Anterior cingulate cortex (tissue), 58 donors: ENCODE results near the gene KRT3.

Experiments
- DNase-seq, 58 donors: peaks; one replicate each; lab custom pipeline; 2025; lab: John Stamatoyannopoulos, UW

Gene KRT3

DNA sequence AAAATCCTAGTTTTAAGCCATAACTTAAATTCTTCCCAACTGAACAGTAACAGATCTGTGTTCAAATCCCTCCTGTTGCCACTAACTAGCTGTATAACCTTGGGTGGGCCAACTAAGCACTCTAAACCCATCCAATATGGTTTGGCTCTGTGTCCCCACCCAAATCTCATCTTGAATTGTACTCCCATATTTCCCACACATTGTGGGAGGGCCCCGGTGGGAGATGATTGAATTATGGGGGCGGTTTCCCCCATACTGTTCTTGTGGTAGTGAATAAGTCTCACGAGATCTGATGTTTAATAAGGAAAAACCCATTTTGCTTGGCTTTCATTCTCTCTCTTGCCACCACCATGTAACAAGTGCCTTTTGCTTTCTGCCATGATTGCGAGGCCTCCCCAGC, 19.2 kb upstream of the KRT3 start:
- DNase-seq: no peak

DNA sequence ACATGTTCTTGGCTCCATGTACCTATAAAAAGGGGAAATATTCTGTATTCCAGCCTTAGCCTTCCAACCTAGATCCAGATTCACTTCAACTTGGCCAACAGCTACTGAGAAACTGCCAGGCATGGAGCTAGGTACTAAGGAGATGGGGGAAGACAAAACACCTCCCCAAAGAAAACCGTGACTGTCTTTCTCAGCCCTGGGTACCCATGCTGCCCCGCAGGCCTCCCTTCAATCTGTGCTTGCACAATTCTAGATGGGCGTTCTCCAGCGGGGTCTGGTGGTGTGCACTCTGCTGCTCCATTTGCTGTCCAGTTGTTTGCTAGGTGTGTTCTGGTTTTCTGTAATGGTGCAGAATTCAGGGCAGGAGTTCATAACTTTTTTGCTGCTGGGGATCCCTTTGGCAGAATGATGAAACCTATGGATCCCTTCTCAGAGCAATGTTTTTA, 18.8 kb upstream of the KRT3 start:
- DNase-seq: no peak

DNA sequence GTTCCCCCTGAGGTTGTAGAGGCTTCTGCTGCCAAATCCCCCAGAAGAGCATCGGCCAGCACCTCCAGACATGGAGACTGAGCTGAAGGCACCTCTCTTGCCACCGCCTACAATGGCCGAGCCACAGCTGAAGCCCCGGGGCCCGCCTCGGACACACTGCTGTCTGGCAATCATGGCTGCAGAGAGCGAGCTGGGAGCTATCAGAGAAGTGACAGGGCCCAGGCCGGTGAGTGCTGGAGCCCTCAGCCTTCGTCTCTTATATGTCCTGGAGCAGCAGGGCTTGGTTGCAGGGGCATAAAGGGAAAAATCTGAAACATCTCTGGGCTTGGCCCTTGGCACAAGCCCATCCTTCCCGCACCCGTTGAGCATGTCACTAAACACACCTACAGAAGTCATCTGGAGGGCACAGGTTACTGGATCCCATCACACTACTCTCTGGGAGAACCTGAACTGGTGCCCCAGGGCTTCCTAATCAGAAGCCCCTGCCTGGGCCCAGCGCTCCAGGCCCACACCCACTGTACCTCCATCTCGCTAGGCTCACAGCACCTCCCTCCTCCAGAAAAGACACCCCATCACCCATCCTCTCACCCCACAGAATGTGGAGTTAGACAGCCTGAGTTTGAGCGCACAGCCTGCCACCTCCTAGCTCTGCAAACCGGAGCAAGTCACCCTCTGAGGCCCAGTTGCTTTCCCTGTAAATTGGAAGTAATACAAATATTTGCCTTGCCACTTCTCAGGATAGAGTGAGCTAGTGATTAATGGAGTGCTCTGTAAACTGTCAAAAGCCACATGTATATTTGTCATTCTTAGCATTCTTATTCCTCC, 18.2 kb upstream of the KRT3 start, which contains the start of gene KRT4:
TSS of gene KRT4 (minus strand) at position 232 of the 825 bp plus-strand sequence. CDS start at position 174, 58 bp downstream.
- DNase-seq: no peak

DNA sequence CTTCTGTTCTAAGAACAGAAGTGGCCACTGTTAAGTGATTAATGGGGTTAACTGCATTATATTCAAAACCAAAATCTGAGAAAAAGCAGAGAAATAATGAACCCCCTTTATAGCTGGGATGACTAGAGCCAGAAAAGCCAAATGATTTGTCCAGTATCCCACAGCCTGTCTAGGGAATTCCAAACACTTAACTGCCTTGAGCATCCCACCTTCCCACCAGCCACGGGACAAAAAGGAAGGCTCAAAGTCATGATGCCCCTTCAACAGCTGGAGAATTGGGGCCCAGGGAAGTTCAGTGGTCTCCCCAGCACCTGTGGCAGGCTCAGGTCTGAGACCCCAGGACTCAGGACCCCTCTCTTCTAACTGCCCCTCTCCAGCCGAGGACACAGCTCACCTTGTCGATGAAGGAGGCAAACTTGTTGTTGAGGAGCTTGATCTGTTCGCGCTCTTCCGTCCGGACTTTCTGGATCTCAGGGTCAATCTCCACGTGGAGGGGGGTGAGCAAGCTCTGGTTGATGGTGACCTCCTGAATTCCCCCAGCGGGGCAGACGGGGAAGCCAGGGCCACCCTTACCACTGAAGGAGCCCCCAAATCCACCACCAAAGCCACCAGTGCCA, 17.4 kb upstream of the KRT3 start:
- DNase-seq: no peak

DNA sequence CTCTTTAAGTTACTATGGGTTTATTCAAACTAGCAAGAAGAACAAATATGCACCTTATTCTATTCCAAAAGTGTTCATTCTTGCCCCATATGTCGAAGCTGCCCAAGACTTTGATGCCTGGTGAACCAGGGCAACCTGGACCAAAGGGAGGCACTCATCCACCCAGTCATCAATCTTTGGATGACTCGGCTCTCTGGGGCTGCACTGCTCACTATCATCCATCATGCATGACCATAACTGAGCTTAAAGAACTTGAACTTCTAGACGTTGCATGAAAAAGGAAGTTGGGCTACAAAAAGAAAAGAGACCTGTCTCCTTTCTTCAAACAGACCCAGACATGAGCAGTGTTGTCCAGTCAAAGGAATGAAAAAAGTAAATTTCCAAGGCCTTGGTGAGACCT, 16.8 kb upstream of the KRT3 start:
- DNase-seq: no peak

DNA sequence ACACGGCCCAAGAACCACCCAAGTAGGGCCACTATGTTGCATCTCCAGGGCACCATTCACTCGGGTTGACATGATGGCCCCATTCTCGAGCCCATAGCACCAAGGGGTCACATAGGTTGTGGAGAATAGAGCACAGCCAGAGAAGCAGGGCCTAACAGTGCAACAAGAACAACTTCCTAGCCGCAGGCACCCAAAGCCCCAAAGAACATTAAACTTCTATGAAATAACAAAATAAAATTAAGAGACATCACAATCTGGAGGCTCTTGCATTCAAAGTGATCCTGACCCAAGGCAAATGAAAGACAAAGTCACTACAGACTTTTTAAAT, 16.1 kb upstream of the KRT3 start:
- DNase-seq: no peak

DNA sequence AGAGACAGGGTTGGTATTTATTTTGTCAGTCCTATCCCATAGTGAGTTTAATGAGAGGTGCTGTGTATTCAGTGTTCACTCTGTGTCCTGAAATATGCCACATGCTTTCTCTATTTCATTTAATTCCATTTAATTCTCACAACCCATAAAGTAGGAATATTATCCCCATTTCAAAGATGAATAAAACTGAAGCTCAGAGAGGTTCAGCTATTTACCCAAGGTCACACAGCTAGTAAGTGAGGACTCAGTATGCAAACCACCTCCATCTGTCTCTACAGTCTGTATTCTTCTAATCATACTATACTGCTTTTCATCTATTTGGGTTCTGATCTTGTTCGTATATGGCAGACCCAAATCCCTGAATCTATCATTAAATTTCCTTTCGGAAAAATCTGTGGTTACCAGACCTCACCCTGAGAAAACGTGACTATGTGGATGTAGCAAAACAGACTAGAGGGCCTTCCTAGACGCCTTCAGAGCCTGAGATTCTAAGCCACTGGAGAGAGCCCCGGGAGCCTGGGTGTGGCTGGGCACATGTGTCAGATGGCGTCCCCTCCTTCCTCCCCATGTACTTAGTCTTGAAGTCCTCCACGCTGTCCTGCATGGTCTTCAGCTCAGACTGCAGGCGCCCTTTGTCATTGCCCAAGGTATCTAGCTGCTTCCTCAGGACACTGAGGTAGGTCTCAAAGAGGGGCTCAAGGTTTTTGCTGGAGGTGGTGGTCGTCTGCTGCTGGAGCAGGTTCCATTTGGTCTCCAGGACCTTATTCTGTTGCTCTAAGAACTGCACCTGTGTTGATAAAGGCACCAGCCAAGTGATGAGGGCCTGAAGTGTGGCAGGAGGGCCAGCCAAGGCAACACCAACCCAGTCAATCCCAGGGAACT, 15.5 kb upstream of the KRT3 start:
- no peak for DNase-seq

DNA sequence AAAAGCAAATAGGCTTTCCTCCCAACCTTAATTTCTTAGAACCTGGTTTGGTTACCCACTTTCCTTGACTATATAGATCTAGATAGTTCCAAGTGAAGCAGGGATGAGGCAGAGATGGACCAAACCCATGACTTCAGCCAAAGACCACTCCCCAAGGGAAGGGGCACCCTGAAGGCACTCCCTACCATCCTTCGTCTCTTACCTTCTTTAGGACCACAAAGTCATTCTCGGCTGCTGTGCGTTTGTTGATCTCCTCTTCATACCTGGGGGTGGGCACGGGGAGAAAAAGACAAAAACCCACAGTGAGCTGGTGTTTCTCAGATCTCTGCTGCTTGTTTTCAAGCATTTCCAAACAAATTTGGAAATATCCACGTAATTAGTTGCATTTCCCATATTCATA, 14.6 kb upstream of the KRT3 start:
- DNase-seq: no peak

DNA sequence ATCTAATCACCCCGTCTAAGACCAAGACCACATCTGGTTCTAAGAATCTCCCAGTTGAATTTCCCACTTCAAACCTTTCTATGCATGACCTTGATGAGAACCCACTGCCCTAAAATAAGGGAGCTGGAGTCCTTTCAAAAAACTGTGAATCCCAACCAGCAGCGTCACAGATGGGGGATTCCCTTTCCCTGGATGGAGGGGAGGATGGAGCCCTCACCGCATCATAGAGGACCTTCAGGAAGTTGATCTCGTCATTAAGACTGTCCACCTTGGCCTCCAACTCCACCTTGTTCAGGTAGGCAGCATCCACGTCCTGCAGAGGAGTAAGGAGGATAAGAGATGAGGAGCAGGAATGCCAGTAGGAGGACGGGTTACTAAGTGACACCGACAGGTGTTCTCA, 13.2 kb upstream of the KRT3 start:
- DNase-seq: no peak

DNA sequence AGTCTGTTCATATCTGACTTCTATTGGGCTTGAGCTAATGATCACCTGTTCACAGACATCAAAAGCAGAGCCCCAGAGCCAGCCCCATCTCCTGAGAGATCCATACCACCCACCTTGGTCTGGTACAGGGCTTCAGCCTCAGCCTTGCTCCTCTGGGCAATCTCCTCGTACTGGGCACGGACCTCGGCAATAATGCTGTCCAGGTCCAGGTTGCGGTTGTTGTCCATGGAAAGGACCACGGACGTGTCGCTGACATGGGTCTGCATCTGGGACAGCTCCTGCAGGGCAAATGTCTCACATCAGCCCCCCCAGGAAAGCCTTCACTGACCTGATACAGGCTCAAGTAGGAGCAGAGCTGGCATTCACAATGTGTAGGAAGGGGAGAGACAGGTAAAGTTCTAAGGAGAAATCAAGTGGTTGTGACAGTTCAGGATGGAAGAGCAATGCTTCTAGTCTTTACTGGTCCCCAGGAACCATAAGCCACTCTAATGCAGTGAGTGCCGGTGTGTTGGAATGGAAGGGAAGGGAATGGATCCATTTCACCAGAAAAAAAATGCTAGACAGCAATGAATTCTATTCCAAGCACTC, 12.8 kb upstream of the KRT3 start:
- no peak for DNase-seq

DNA sequence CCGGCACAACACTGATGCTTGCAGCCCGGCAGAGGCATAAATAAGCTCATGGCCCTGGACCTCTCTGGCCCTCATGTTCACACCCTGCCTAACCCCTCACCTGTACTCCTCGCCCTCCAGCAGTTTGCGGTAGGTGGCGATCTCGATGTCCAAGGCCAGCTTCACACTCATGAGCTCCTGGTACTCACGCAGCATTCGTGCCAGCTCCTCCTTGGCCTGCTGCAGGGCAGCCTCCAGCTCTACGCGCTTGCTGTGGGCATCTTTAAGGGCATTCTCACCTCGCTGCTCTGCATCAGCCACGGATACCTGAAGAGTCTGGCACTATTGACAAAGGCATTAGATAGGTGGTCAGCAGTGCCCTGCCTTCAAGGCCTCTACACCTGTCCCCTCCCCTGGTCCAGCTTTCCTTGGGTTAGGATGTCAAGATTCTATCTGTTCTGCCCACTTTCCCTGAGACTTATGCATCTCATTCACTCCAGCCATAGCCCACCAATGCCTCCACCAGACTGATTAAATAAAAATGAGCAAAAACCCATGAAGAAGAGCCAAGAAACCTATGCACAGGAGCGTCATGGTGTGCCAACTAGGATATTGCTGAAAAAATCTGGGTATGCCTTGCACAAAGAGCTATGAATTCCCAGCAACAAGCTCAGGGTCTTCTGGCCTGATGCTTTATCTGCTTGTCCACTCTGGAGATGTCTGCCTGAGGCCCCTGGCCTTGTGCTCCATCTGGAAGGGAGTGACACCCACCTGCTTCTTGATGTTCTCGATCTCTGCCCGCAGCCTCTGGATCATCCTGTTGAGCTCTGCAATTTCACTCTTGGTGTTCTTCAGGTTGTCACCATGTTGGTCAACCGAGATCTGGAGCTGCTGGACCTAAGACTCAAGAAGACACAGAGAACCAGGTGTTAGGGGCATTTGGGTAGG, 11.9 kb upstream of the KRT3 start:
- DNase-seq: no peak

DNA sequence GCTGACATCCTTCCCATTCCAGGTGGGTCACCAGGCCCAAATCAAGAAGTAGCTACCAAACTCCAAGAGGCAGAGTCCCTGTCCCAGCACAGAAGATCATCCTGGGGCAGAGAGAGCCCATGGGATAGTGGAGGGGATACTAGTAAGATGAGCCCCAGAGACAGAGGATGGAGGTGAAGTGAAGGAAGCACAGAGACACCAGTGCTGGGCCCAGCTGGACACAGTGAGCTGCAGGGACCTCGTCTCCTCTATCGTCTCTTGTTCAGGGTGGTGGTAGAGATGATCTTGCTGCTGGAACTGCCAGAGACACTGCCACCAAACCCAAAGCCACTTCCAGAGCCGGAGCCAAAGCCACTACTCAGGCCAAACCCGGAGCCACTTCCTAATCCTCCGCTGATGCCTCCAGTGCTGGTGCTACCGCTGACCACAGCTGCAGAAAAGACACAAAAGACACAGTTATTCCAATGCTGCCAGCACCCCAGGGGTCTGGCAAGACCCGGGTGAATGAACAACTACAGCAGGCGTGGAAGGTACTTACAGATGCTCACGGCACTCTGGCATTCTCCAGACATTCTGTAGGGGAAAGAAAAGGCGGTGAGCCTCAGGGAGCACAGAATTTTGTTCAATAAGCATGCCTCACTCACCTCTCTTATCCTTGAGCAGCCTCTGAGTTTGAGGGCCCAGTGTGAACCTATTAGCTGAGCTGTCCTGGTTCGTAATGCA, 11.1 kb upstream of the KRT3 start:
- no peak for DNase-seq

DNA sequence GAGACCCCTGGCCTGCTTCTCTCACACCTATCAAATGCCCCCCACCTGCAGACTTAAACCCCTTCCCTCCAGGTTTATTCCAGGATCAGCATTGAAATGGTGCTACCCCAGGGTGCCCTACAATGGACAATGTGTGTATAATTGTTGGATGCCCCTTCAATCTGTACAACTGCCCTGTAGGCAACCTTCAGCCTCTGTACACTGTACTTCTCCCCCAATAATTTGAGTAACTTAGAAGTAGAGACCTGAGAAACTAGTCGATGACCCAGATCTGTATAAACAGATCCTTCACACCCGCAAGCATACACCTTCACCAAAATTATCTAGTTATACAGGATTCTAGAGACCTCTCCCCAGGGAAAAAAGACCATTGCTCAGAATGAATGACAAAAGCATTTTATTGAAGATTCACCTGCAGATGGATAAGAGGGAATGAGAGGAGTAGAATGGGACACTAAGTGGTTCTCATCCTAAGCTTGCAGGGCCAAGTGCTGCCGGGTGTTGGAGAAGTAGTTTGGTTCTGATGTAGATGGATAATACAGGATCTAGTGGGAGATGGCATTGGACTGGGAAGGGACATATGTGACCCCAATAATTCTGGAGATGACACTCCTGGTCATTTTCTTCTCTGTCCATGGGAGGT, 10.4 kb upstream of the KRT3 start:
- DNase-seq: no peak

DNA sequence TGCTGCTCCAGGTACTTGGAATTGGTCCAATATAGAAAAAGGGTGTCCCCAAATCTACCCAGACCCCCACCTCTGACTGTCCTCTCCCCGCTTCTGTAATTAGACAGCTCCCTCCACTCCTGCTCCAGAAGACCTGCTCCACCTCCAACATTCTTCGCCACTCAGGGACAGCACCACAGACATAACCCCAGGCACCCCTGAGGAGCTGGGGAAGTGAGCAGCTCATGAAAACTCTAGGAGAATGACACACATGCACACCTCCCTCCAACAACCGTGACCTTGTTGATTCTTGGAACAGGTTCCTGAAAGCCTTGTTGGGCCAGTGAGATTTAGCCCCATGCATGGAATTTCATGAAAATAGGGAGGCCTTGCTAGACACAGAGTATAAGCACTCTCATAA, 9.8 kb upstream of the KRT3 start:
- no peak for DNase-seq

DNA sequence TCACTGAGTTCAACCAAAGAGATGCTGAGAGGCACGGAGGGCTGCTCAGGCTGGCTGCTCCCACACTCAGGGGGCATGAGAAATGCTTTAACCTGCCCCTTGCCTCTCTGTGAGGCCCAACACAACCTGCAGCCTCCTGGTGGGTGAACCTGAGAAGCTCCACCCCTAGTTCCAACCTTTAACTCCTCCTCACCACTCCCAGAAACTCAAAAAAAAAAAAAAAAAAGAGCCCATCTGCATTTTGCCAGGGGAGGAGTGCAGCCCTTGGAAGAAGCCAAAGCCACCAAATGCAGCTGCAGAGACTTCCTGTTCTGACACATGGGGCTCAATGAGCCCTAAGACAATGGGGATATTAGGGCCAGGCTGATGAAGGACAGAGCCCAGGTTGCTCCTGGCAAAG, 9.1 kb upstream of the KRT3 start:
- DNase-seq: no peak

DNA sequence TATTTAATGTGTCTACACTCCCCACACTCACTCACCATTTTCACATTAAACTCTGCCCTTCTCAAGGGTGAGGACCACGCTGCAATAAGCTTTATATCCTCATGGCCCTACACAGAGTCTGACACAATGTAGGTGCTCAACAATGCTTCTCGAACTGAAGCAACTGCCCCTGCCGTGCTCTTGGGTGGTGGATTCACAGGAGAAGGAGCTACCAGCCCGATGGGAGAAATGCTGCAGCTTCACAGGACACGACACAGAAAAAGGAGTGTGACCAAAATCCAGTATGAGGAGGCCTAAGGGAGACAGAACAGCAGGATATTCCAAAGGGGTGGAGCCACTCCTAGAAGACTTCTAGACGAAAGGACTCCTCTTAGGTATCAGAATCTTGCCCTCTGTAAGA, 6.5 kb upstream of the KRT3 start:
- DNase-seq: no peak

DNA sequence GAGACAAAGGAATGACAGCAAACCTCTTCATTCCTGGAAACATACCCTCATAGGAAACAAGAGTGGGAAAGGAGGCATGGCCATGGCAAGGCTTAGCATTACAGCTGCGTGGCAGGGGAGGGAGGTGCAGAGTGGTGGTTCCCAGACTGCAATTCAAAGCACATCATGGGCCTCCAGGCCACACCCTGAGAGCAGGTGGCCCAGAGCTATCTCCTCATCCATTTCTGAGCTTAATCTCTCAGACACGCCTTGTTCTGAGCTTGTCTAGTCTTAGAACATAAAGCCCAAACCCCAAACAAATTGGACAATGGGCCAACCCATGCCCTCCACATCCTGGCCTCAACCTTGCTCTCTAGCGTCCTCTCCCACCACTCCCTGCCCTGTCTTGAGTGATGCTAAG, 5.9 kb upstream of the KRT3 start:
- DNase-seq: no peak

DNA sequence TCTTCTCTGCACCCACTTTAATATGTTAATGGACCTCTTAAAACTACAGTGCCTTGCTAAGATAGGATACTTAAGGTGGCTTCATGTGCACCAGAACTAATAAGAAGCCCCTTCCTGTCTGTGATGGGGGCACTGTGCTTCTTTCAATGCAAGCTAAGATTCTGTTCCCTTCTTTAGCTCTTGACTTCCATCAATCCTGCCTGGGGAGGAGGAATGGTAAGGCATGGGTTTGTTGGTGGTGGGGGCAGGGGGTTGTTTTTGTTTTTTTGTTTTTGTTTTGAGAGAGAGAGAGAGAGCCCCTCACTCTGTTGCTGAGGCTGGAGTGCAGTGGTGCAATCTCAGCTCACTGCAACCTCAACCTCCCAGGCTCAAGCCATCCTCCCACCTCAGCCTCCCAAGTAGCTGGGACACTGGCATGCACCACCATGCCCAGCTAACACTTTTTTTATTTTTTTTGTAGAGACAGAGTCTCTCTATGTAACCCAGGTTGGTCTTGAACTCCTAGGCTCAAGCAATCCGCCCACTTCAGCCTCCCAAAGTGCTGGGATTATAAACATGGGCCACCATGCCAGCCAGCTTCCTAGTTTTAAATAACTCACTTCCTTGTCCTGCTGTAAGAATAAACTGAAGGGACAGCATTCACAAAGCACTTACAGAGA, 4.5 kb upstream of the KRT3 start:
- DNase-seq: no peak
